H1 (cell line): ENCODE results near the gene TEKT1.

Experiments used
- CBX5 ChIP-seq: fragments of 300-800, 300-1000 bp; sonication (generic); IDR thresholded peaks from 2 replicates; pipeline ENCODE4 v1.7.1; 2016; ENCODE audit warnings: antibody characterized with exemption, low read length, low read depth
- CEBPB ChIP-seq: IDR thresholded peaks from 2 replicates; pipeline ENCODE4 v1.6.1; 2012; ENCODE audit warnings: low read depth, low read length
- CTCF ChIP-seq, 3 experiments: IDR thresholded peaks; 1 replicate in 2 of 3; 2 replicates in 1 of 3; pipeline versions ENCODE4 v1.5.1 to v1.6.1; 2011; ENCODE audit warnings: low read length in 3 of 3, mild to moderate bottlenecking in 3 of 3, inconsistent platforms in 2 of 3, low read depth in 1 of 3, moderate library complexity in 1 of 3; ENCODE audit not compliant: insufficient read depth in 1 of 3; ENCODE audit errors: control extremely low read depth in 1 of 3
- EP300 ChIP-seq, 2 experiments: IDR thresholded peaks; 1 replicate in 1 of 2; 2 replicates in 1 of 2; pipeline ENCODE4 v1.6.1; 2011 to 2012; ENCODE audit warnings: low read depth in 2 of 2, low read length in 2 of 2, mild to moderate bottlenecking in 2 of 2, borderline replicate concordance in 1 of 2, inconsistent platforms in 1 of 2, moderate library complexity in 1 of 2
- EZH2 ChIP-seq: fragments of 200-600 bp; sonication (generic); IDR thresholded peaks from 2 replicates; pipeline ENCODE4 v1.7.1; 2012; ENCODE audit warnings: low read depth, mild to moderate bottlenecking, moderate library complexity, low read length, inconsistent platforms; ENCODE audit not compliant: severe bottlenecking
- JUN ChIP-seq: IDR thresholded peaks from 2 replicates; pipeline ENCODE4 v1.6.1; 2011; ENCODE audit warnings: low read depth, mild to moderate bottlenecking, improper control_type of control experiment, low read length
- POLR2A ChIP-seq, 2 experiments: IDR thresholded peaks; 1 replicate in 1 of 2; 2 replicates in 1 of 2; pipeline ENCODE4 v1.6.1; 2011; ENCODE audit warnings: low read depth in 2 of 2, low read length in 2 of 2, mild to moderate bottlenecking in 2 of 2; ENCODE audit errors: control extremely low read depth in 1 of 2
- RNF2 ChIP-seq: fragments of 200-900, 300-1000 bp; sonication (generic); IDR thresholded peaks from 2 replicates; pipeline ENCODE4 v1.7.1; 2016; ENCODE audit warnings: borderline replicate concordance, low read depth, mild to moderate bottlenecking, antibody characterized with exemption, low read length; ENCODE audit not compliant: poor library complexity, severe bottlenecking; ENCODE audit errors: missing control alignments
- RXRA ChIP-seq: IDR thresholded peaks from 2 replicates; pipeline ENCODE4 v1.6.1; 2011; ENCODE audit warnings: low read depth, mild to moderate bottlenecking, low read length, moderate library complexity; ENCODE audit not compliant: insufficient read depth

GRCh38 chr17:6823011-6823442 lies 8.5 kb downstream of the TEKT1 start:
- TF ChIP-seq JUN (no peak), CBX5 (no peak), POLR2A (IDR thresholded peaks at IDR 0.05; ENCODE audit: control extremely low read depth in 1 of 2, low read depth in 2 of 2, low read length in 2 of 2) (no peak), EZH2 (no peak), CTCF (IDR thresholded peaks at IDR 0.05; ENCODE audit: control extremely low read depth in 1 of 3, insufficient read depth in 1 of 3, low read depth in 1 of 3, low read length in 3 of 3) (no peak), RXRA (no peak), RNF2 (no peak), CEBPB (no peak), EP300 (IDR thresholded peaks at IDR 0.05; ENCODE audit: borderline replicate concordance in 1 of 2, low read depth in 2 of 2, low read length in 2 of 2) (no peak)
